NCI-H1105 (cell line): ENCODE data around the gene SIGLEC1.

Experiments
- DNase-seq: peaks from one replicate; lab custom pipeline; 2025; lab: John Stamatoyannopoulos, UW

The SIGLEC1 gene

DNA sequence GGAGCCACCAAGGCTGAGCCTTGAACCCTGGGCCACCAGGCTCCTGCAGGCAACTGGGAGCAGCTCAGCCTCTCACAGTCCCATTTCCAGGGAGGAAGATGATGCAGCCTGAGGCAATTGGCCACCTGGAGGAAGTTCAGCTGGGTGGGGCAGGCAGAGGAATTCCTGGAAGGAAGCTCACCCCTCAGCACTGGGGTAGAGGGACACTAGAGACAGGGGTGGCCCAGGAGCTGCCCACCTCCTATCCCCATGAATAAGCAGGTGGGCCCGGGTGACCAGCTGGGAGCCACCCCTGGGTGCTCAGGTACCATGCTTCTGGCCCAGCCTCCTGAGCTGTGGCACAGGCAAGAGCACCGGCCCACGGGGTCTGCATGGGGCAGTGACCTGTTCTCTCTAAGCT lies 16.5 kb upstream of the SIGLEC1 start:
- DNase-seq = no peak

DNA sequence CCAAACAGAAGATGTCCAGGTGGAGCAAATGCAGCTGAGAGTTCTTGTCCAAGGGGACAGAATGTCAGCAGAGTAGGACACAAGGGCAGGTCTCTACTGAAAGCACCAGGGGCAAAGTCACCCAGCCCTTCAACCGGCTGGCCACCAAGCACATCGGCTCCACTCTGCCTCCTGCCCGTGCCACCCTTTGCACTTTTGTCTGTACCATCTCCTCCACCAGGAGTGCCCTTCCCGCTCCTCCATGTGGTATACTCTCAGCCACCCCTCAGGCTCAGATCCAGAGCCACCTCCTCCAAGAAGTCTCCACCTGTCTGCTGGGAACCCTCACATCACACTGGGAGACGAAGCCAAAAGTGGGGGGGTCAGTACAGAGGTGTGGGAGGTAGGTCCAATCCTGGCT lies 16.0 kb upstream of the SIGLEC1 start:
- DNase-seq = no peak

DNA sequence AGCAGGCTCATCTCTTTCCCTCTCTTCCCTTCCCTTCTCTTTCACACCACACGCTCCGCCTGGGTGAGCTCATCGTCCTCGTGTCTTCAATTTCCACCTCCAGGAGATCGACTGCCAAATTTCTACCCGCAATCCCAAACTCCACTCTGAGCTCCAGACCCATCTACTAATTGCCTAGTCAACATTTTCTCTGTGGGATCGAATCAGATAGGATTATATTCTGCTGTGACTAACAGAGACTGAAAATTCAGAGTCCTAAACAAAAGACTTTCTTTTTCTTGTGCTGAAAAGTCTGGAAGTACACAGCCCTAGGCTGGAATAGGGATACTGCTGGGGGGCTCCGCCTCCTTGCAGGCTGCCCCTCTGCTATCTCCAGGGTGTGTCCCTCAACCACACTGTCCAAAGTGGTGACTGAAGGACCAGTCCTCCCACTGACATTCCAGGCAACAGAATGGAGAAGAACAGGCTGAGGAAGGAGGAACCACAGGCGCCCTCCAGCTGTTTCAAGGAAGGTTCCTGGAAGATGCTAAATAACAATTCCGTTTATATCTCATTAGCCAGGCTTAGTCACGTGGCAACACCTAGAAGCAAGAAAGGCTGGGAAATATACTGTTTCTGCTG lies 15.1 kb upstream of the SIGLEC1 start:
- DNase-seq = no peak

DNA sequence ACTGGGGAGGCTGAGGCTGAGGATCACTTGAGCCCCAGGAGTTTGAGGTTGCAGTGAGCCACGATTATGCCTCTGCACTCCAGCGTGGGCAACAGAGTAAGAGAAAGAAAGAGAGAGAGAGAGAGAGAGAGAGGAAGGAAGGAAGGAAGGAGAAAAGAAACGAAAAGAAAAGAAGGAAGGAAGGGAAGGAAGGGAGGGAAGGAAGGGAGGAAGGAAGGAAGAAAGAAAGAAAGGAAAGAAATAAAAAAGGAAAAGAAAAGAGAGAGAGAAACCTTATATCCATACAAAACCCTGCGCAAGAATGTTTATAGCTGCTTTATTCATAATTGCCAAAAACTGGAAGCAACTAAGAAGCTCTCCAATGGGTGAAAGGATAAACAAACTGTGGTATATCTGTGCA lies 12.0 kb upstream of the SIGLEC1 start:
- DNase-seq = no peak

DNA sequence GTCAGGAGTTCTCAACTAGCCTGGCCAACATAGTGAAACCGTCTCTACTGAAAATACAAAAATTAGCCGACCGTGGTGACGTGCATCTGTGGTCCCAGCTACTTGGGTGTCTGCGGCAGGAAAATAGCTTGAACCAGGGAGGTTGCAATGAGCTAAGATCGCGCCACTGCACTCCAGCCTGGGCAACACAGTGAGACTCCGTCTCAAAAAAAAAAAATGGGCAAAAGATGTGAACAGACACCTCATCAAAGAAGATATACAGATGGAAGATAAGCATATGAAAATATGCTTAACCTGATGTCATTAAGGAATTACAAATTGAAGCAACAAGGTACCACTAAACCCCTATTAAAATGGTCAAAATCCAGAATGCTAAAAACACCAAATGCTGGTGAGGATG lies 10.9 kb upstream of the SIGLEC1 start:
- no peak for DNase-seq

DNA sequence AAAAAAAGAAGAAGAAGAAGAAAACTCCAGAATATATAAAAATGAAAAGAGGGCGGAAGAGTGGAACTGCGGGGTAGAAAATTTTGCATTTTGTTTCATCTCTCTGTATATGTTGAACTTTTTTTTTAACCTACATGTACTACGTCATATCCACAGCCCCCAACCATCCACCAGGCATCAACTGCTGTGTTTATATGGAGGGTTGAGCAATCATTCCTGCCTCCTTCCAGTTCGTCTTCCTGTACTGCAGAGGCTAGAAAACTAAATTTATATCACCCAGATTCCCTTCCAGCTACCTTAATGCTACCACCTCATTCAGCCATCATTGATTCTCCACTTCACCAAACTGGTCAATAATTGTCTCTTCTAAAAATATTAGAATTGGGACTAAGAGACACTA lies 9.5 kb upstream of the SIGLEC1 start:
- no peak for DNase-seq

DNA sequence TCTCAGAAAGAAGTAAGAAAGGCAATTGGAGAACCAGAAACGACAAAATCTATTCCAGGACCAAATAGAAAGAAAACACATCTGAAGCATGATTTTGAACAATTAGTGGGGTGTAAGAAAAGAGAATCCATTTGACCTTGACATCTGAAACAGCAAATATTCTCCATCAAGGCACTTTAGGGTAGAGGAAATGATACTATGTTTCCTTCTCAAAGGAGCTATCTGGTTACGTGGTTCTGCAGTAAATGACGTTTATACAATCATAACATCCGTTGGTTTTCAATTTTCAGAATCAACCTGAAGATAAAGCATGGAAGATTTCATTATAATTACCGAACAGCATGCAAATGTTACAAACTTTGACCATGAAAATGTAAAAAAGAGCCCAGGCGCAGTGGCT lies 8.2 kb upstream of the SIGLEC1 start:
- no peak for DNase-seq

DNA sequence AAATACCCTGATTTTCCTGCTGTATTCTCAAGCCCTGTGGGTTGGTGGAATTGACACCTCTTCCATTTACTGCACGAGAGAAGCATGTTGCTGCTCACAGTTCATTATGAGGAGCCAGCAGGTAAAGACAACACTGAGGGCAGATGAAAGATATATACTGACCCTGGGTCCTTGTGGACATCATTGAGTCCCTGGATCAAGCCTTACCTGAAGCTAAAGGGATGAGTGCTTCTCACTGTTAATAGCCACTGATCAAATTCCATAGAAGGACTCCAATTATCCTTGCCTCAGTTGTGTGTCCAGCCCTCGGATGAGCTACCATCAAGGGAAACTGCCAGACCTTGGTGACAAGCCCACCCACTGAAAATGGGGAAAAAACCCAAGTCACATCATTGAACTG lies 7.7 kb upstream of the SIGLEC1 start:
- no peak for DNase-seq

DNA sequence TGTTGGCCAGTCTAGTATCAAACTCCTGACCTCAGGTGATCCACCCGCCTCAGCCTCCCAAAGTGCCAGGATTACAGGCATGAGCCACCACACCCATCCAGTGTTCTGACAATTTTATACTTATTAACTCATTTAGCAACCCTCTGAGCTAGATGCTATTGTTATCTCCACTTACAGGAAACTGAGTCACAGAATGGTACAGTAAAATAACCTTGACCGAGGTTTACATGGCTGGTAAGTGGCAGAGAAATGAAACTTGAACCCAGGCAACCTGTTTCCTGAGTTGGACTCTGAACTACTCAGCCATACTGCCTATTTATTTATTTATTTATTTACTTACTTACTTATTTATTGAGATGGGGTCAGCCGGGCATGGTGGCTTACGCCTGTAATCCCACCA lies 6.6 kb upstream of the SIGLEC1 start:
- no peak for DNase-seq

DNA sequence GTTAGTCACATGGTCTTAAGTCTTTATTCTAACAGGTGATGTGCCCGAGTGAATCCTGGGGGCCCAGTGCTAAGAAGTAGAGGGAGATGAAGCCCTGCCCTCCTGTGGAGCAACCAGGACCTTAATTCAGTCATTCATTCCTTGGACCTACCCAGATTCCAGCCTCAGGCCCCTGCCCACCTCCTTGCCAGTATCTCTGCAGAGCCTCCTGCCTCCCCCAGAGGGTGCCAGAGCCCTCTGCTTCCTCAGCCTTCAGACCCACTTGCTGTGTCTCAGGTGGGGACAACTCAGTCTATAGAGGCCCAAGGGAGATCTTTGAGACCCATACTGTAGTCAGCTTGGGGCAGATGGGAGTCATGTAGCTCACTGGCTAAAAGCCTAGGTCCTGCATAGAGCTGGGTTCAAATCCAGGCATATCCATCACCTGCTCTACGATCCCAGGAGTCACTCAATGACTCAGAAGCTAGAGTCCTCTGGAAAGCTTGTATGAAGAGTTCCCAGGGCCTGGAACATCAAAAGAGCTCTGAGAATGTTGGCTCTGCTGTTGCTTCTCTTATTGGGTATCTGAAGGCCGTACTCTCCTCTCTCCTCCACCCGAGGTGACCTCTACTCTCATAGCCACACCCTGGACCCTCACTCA lies 3.9 kb upstream of the SIGLEC1 start:
- peak; percentile 29 for DNase-seq

DNA sequence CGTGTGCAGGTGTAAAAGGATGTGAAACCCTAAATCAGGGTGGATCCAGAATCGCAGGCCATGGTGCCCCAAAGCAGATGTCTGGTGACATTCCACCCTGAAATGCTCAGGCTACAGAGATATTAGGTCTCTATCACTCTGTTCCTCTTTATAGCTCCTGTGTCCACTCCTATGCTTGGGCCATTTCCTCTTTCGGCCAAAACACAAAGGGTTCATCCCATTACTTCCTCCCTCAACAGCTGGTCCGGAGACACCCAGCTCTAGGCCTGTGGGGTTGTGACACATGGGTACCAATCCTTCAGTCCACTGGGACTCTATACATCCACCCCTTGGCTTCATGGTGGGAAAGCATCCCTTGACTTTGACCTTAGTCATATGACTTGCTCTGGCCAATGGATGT lies 1.7 kb upstream of the SIGLEC1 start:
- no peak for DNase-seq

DNA sequence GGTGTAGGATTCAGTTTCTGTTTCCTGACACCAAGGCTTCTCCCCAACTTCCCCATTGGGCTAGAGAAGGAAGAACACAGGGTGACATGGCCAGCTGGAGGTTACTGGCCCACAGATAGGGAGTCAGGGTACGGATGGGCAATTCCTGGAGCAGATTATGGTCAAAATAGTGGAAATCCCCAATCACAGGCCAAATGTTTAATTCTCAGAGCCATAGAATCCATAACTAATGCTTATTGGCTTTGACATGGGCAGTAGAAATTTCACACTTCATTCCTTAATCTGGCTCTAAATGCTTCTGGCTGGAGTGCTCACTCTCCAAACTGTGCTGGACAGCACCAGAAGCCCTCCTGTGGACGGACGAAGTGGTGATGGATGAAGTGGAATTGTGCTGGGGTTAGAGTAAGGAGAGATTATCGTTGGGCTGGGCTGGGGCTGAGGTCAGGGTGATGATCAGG lies 887 bp downstream of the SIGLEC1 start:
- DNase-seq = no peak

DNA sequence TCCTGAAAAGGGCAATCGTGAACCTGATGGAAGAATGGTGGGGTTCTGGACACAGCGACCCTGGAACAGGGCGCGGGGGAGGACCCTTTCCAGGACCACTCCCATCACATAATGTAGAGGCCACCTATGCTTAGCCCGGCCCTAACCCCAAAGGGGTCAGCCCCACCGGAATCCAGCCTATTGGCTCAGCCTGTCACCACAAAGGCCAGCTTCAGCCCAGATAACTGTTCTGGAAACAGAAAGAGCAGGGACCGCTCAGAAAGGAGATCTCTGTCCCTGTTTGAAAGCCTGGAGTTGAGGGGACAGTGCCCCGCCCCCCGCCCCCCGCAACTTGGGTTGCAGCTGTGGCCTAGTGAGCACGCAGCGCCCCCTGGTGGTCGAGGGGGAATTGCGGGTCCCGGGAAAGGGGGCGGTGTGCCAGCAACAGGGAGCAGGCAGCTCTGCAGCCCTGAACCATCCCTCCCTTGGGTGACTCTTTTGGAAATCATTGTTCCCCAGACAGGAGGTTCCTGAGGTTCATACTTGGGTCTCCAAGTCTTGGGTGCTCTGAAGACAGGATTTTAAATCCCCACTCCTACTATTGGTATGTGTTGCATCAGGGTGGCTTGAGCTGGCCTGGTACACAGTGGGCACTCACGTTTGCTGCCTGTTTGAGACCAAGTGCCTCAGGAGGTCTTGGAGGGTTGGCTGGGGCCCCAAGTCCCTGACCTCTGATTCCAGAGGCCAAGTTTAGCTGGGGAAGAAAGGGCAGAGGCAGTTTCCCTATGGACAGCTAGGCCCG lies 1.5 kb downstream of the SIGLEC1 start:
- DNase-seq = peak; percentile 14

DNA sequence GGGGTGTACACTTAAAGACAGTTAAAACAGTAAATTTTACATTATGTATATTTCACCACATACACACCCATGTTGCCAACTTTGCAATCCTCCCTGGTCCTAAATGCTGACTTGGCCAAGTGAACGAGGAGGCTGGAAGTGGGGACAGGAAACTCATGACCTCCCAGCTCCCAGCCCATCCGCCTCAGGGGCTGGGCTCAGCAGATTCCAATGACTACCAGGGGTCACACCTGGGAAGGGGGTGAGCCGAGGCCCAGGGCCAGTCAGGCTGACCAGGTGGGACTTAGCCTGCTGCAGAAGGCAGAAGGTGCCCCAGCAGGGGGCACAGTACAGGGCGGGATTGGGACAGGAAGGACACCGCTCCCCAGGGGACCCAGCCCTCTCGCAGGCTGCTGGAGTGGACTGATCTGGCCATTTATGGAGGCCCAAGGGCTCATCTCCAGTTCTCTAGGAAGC lies 2.4 kb downstream of the SIGLEC1 start:
- no peak for DNase-seq

DNA sequence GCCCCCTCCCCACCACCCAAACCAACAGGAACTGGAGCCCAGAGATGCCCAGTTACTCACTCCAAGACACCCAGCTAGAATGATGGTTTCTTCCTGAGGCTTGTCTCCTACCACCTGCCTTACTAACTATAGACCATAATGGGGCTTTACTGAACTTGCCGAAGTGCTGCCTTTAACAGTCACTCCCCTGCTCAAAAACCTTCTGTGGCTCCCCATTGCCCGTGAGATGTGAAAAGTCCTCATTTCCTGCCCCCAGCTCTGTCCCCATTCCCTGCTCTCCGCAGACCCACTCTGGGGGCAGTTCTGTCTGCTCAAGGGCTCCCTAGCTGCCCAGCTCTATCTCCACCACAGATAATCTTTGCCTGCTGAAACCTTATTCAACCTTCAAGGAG lies 4.9 kb downstream of the SIGLEC1 start:
- no peak for DNase-seq

DNA sequence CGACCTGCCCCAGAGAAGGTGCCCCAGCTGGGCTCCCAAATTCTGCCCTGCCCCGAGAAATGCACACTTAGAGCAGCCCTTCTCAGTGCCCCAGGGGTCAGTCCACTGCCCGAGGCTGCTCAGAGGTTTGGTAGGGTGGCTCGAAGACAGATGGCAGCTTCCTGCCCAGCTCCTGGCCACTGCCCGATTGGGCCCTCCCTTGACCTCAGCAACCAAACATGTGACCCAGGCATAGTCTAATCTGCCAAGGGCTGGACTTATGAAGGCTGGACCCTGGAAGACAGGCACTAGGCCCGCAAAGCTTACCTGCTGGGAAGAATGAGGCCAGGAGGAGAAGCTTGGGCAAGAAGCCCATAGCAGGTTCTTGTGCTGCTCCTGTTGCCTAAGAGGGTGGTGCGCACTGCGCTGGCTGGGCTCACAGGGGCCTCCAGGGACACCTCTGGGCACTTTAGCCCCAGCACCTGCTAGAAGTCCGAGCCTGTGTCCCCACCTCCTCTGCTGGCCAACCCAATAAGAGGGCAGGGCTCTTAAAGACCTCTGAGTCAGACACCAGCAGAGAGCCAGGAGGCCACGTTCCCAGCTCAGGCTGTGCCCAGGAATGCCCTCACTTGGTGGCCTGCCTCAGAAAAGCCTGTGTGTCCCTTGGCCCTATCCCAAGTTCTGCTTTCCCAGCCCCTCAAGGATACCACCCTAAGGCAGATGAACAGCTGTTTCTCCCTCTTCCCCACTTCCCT lies 5.5 kb downstream of the SIGLEC1 start:
- DNase-seq = no peak

DNA sequence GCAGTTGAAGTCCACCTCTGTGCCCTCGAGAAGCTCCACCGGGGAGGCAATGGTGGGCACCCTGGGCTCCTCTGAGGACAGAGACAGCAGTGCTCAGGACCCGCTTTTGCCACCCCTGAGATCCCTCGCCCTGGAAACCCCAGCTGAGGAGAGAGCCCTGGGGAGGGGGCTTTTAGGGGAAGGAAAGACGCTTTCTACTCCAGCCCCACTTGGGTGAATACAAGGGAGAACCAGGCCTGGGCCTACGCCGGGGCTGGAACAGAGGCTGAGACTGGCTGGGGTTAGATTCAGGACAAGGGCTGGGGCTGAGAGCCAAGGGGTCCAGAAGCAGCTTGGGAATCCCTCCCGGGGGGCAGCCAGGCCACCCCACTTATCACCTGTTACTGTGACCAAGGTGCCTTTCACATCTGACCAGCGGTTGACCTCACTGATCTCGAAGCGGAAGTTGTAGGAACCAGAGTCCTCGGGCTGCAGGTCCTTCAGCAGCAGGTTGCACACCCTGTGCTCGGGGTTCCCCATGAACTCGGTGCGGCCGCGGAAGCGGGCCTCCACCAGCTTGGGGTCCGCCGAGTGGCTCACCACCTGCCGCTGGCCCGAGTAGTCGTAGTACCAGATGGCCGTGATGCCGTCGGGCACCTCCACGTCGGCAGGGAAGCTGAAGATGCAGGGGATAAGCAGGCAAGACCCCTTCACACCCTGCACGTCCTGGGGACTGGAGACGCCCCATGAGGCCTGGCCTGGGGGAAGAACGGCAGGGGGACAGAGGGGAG lies 6.2 kb downstream of the SIGLEC1 start:
- DNase-seq = no peak

DNA sequence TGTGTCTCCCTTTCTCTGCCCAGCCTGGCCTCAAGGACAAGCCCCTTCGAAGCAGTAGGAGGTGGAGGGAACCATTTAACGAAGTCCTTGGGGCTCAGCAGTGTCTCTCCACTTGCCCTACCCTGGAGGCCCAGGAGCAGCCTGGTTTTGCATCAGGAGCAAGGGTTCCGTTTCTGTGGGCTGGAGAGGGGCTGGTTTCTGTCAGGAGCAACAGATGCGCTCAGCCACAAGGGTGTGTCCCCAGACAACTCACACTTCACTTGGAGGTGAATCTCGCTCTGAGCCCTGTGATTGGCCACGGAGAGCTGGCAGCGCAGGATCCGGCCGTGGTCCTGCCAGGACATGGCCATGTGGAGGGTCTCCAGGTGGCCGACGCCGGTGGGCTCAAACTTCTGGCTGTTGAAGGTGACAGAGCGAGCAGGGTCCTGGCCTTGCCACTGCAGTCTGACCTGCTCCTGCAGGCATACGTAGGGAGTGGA lies 6.9 kb downstream of the SIGLEC1 start:
- DNase-seq = no peak

DNA sequence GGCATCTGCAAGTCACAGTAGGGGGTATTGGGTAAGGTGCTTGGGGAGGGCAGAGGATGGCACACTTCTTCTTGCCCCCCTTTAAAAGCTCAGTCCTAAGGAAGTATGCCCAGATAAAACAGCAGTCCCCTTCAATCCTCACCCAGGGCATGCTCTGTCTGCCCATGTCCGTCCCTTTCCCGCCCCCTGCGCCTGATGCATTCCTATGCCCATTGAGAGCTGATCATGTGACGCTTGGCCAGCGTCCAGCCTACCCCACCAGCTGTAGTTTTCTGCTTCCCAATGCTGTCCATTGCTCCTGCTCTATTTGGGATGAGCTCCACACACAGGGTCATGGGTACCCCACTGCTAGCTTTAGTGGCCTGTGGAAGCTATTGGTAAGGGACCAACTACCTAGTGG lies 8.3 kb downstream of the SIGLEC1 start:
- no peak for DNase-seq

DNA sequence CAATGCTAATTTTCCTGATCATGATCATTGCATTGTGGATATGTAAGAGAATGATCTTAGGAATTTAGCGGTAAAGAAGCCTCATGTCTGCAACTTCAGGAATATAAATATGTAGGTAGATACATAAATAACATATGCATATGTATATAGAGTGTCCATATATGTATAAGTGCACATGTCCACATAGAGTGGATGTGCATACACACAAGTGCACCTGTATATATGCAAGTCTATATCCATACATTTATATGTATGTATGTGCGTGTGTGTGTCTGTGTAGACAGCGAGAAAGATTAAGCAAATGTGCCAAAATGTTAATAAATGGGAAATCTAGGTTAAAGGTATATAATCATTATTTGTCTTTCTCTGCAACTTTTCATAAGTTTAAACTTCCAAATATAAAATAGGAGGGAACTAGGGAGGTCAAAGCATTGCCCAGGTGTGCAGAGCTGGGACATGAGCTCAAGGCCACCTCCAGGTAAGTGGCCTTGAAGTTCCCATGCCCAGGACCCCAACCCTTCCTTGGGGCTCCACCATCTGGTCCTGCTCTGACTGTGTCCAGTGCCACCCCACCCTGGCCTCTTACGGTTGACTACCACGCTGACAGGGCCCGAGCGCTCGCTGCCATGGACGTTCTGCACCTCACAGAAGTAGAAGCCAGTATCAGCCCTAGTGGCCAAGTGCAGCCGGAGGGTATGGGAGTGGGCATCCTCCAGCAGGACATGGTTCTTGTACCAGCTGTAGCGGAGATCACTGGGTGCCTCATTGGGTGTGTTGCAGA lies 9.6 kb downstream of the SIGLEC1 start:
- DNase-seq = no peak
